ENCODE data around the gene NOX3. TPM values are rescaled to one million over a fixed set of nuclear protein-coding genes. Genes with fewer than 3 reads are reported as not detected.

NOX3 gene
- total RNA-seq, 6 donors from 2014 or later = not detected

DNA sequence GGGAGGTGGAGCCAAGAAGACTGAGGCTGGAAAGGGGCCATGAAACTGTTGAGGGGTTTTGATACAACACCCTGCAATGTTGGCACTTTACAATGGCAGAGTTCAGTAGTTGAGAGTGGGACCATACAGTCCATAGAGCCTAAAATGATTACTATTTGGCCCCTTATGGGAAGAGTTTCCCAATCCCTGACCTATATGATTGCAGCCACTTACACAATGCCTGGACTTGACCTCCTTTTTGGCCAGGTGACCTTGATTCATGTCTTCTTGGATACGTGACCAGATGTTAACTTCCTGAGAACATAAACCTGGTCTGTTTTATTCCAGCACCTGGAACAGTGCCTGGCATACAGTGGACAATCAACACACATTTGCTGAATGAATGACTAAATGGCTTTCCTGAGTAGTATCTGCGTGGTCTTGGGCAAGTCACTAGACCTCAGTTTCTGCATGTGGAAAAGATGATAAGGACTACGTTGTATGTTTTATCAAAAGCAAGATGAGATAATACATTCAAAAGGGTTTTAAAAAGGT is 58.4 kb downstream of the NOX3 start:
- Histone ChIP-seq H3K4me1 (no peaks in the 10 kb centered on the region), H3K36me3 (no peaks in the 10 kb centered on the region), H3K27ac (no peak overlapping the region), H3K4me3 (no peak overlapping the region), H3K9me3 (no peaks in the 10 kb centered on the region), H3K27me3 (no peaks in the 10 kb centered on the region)
- 80 to 91% methylated on average over 3 of the region's 3 CpGs for WGBS, 2 donors
- DNase-seq = no peak
- no peak for ATAC-seq (ENCODE audit: low FRiP score in 2 of 2)
- TF ChIP-seq CTCF (IDR thresholded peaks at IDR 0.05) (no peak), POLR2A (IDR thresholded peaks at IDR 0.05) (no peak), POLR2AphosphoS5 (IDR thresholded peaks at IDR 0.05) (no peak), EP300 (IDR thresholded peaks at IDR 0.05) (no peak)

GRCh38 chr6:155396605-155397004 is 59.0 kb downstream of the NOX3 start:
- TF ChIP-seq POLR2AphosphoS5 (IDR thresholded peaks at IDR 0.05) (no peak), POLR2A (IDR thresholded peaks at IDR 0.05) (no peak), EP300 (IDR thresholded peaks at IDR 0.05) (no peak), CTCF (IDR thresholded peaks at IDR 0.05) (no peak)
- ATAC-seq (ENCODE audit: low FRiP score in 2 of 2) = no peak
- Histone ChIP-seq H3K4me1 (no peaks in the 10 kb centered on the region), H3K4me3 (no peak overlapping the region), H3K9me3 (no peaks in the 10 kb centered on the region), H3K36me3 (no peaks in the 10 kb centered on the region), H3K27ac (no peak overlapping the region), H3K27me3 (no peaks in the 10 kb centered on the region)
- DNase-seq = no peak
- WGBS, 2 donors = 77 to 82% methylated on average over 5 of the region's 5 CpGs

DNA sequence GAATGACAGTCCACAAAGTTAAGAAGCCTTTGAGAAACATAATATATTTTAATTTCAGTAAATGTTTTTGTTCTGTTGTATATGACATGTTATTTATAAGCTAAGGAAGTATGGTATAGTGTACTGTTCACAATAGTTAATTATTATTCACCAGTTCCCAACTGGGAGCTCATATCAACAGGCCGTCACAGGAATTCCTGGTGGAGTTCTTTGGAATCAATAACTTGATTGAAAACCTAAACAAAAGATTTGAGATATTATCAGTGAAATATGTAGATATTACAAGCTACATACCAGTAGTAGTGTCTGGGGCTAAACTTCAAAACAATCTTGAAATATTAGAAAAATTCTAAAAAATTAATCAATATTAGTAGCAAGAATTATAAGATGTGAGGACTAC is 60.3 kb downstream of the NOX3 start:
- no peak for ATAC-seq (ENCODE audit: low FRiP score in 2 of 2)
- Histone ChIP-seq H3K9me3 (no peaks in the 10 kb centered on the region), H3K27me3 (no peaks in the 10 kb centered on the region), H3K27ac (no peak overlapping the region), H3K4me3 (no peak overlapping the region), H3K36me3 (no peaks in the 10 kb centered on the region), H3K4me1 (no peaks in the 10 kb centered on the region)
- TF ChIP-seq EP300 (IDR thresholded peaks at IDR 0.05) (no peak), CTCF (IDR thresholded peaks at IDR 0.05) (no peak), POLR2A (IDR thresholded peaks at IDR 0.05) (no peak), POLR2AphosphoS5 (IDR thresholded peaks at IDR 0.05) (no peak)
- DNase-seq = no peak
- 83 to 88% methylated on average over 1 of the region's 1 CpG for WGBS, 2 donors

DNA sequence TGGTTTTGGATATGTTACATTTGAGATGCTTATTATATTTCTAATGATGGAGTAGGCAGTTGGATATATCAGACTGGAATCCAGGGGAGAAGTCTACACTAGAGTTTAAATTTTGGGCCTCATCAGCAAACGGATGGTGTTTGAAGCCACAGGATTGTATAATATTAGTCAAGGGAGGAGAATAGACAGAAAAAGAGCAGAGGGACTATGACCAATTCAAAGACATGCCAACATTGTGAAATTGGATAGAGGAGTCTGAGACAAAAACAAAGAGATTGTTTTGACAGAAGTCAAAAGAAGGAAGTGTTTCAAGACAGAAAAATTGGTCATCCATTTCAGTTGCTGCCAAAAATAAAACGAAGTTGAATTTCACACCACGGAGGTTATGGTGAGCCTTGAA is 66.5 kb downstream of the NOX3 start:
- Histone ChIP-seq H3K4me1 (no peaks in the 10 kb centered on the region), H3K4me3 (no peak overlapping the region), H3K27me3 (no peaks in the 10 kb centered on the region), H3K9me3 (no peaks in the 10 kb centered on the region), H3K27ac (no peak overlapping the region), H3K36me3 (no peaks in the 10 kb centered on the region)
- no peak for ATAC-seq (ENCODE audit: low FRiP score in 2 of 2)
- no peak for DNase-seq
- TF ChIP-seq POLR2AphosphoS5 (IDR thresholded peaks at IDR 0.05) (no peak), CTCF (IDR thresholded peaks at IDR 0.05) (no peak), POLR2A (IDR thresholded peaks at IDR 0.05) (no peak), EP300 (IDR thresholded peaks at IDR 0.05) (no peak)
- WGBS, 2 donors = 43 to 58% methylated on average over 3 of the region's 3 CpGs

DNA sequence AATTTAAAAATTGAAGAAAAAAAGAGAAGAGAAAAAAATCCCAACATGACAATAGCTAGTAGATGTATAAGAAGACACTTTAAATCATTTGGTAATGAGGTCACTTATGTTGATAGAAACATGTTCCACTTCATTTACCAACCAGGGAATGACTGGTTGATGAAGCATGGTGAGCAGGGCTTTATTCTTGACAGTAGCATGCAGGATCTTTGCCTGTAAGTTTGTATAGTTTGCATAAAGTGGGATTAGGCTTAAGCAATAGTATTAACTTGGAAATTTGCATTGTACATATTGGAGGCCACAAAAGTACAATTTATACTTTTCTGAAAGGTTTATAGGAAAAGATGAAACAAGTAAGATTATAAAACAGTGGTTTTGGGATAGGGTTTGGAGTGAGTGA is 67.0 kb downstream of the NOX3 start:
- H3K4me3 ChIP-seq = no peak overlapping the region
- no peak for DNase-seq
- no peaks in the 10 kb centered on the region for H3K9me3 ChIP-seq
- H3K27ac ChIP-seq = no peak overlapping the region
- ATAC-seq (ENCODE audit: low FRiP score in 2 of 2) = no peak
- TF ChIP-seq POLR2A (IDR thresholded peaks at IDR 0.05) = no peak
- no peak for TF ChIP-seq CTCF (IDR thresholded peaks at IDR 0.05)
- no peak for TF ChIP-seq POLR2AphosphoS5 (IDR thresholded peaks at IDR 0.05)
- no peak for TF ChIP-seq EP300 (IDR thresholded peaks at IDR 0.05)
- H3K36me3 ChIP-seq = no peaks in the 10 kb centered on the region
- H3K27me3 ChIP-seq = no peaks in the 10 kb centered on the region
- H3K4me1 ChIP-seq = no peaks in the 10 kb centered on the region

Data from upper lobe of left lung (tissue), 6 donors.